HG02642 (cell line): ENCODE data around the gene CAPN13.
"Not testable (repeated sequence)": the region's sequence is repeated elsewhere in the genome, so short reads cannot be mapped to it uniquely, and the experiment has no call there.

Experiments used
- ATAC-seq: cut with Tn5 transposase; IDR thresholded peaks from one replicate; pipeline ENCODE4 v1.9.1; 2021; ENCODE audit warnings: mild to moderate bottlenecking; ENCODE audit not compliant: unreplicated experiment, poor library complexity

The CAPN13 gene

DNA sequence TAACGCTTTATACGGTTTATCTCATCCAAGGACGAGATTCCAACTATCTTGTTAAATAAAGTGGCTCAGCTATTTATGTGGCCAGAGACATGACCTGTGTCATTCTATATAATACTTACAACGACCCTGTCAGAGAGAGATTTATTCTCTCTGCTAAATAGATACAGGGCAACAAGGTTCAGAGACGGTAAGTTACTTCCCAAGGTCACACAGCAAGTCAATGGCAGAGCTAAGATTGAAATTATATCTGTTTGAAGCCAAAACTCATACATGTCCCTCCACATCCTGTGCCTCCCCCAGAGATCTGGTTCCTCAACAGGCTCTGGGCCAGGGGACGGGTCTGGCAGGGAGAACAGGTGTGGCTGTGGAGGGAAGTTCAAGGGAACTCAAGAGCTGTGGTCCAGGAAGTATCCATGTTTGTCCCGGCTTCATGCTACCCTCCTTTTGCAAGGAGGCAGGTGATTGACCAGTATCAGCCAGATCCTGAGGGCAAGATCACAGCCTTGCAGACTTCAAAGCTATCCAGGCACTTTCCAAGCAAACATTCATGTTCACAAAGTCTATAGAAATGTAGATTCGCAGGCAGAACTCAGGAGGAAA is 99.8 kb downstream of the CAPN13 start:
- no peak for ATAC-seq

DNA sequence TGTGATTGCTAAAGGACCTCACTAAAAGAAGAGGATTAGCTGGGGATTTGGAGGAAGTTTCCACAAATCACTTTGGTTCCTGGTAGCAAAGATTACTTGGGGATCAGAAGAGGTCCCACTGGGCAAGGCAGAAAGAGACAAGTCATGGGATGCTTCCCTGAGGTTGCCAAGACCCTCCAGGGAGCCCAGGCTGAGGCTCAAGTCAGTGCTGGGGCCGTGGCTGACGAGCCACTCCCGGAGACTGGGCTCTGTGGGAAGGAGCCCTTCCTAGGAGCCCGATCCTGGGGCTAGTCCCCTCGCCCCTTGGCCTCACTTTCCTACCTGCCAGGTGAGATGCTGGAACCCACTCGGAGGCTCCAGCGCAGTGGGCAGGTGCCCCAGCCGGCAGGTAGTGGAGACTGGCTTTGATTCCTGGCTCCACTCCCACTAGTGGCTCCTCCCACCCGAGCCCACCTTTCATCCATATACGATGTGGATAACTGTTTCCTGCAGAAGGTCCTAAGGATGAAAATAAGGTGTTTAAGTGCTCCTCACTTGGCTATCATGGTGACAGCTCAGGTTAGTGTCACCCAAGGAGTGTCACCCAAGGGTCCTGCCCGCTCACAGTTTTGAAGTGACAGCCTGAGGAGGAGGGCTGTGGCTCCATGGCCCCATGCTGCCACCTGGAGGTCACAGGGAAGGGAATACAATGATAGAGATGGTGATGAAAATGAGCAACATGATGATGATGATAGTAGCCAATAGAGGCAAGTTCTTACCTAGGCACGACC is 100.5 kb downstream of the CAPN13 start:
- ATAC-seq, result no peak

DNA sequence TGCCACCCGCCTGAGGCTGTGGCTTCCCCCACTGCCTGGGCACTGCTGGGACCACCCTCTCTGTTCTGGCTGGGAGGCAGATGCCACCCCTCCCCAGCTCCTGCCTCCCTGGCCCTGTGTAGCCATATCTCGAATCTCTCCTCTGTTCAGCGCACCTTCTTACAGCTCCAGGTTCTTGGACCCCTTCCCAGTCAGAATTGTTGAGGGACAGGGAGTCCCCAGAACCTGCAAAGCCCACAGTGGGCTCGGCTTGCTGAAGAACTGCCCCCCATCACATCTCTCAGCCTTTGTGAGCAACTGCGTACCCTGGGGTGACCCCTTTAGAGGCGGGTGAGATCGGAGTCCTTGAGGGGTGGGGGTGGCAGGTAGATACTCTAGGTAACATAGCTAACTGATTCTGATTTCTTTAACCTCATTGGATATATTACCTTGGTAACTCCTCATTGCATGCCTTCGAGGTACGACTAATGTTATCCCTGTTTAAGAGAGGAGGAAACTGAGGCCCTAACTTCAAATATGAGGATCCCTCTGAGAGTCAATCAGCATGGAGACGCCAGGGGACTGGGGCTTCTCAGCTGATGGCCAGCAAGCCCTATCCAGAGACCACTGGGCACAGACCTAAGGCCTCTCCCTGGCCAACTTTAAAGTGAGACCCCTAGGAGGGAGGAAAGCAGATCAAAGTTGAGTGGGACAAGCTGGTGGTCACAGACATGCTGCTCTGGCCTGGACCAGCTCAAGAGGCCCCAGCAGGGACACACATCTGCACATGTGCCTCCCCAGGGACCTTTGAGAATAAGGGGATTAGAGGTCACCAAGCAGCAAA is 101.3 kb downstream of the CAPN13 start:
- ATAC-seq, result no peak

- ATAC-seq, result no peak
Observed at GRCh38 chr2:30705056-30705455, 102.2 kb downstream of the CAPN13 start.

DNA sequence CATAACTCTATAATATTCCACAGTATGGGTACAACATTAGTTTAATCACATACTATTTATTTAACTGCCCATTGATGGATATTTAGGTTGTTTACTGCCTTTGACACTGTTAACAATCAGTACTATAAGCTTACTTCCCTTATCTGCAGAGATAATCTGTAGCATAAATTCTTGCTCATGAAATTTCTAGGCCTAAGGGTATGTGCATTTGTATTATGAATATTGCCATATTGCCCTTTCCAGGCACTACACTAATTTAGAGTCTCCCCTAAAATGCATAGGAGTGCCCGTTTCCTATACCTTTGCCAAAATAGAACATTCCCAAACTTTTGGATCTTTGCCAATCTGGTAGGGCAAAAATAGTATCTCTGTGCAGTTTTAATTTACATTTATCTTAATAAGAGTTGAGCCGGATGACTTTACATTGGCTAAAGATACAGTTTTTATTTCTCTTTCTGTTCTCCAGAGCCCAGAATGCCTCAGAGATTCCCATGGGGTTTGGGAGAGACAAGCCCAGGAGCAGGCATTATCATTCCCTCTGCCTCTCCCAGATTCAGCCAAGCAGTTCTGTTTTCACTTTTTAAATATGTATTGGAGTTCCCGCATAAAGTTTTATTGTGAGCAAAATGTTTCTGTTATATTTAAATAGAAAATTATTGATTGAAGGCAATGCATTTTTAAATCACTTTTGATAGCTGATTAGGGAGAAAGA is 102.8 kb downstream of the CAPN13 start:
- ATAC-seq, result no peak

GRCh38 chr2:30702694-30703093 is 104.6 kb downstream of the CAPN13 start:
- ATAC-seq, result no peak

DNA sequence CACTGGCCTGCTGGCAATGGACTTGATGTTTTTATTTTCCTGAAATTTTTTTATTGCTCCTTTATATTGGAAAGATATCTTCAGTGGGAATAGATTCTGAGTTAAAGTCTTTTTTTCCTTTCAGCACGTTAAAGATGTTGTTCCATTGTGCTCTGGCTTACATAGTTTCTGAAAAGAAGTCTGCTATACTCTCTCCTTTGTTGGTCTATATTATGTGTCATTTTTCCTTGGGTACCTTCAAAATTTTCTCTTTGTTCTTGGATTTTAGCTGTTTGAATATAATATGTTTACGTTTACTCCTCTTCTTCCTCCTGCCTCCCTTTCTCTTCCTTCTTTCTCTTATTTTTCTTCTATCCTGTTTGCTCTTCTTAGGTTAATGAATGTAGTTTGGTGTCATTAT is 105.5 kb downstream of the CAPN13 start:
- ATAC-seq, result no peak

GRCh38 chr2:30697242-30698103 is 109.8 kb downstream of the CAPN13 start:
- not testable (repeated sequence) for ATAC-seq

GRCh38 chr2:30695749-30696148 is 111.5 kb downstream of the CAPN13 start:
- ATAC-seq, result no peak

DNA sequence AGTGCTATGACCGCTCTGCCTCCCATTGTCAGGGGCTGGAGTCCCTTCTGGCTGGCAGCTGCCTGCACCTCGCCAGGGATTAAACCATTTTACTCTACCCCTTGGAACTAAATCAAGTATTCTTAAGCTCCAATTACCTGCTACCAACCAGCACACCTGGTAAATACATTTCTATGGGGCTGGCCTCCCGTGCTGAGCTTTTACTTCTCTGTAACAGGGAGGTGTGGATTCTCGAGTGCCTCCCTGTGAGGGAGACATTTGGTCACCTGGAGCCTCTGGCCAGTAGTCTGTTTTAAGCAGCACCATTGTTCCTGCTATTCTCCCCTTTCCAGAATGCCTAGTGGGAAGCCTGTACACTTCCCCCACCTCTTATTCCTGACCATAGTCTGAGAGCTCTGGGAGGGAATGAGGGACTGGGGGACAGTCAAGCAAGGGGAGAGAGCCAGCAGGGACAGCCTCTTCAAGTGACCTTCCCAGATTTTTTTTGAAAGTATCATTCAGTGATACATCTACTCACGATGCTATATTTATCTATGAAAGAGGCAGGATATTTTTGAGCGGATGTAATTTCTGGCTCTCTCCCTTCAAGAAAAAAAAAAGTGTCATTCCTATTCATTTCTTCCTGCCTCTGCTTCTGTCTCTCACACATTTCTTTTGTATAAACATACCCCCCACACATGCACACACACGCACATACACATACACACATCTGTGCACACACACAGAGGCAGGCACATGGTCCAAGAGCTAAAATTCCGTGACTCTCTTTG is 112.8 kb downstream of the CAPN13 start:
- ATAC-seq, result no peak

GRCh38 chr2:30693821-30694281 is 113.4 kb downstream of the CAPN13 start:
- no peak for ATAC-seq

- no peak for ATAC-seq
Observed at GRCh38 chr2:30692829-30693275, 114.4 kb downstream of the CAPN13 start.

DNA sequence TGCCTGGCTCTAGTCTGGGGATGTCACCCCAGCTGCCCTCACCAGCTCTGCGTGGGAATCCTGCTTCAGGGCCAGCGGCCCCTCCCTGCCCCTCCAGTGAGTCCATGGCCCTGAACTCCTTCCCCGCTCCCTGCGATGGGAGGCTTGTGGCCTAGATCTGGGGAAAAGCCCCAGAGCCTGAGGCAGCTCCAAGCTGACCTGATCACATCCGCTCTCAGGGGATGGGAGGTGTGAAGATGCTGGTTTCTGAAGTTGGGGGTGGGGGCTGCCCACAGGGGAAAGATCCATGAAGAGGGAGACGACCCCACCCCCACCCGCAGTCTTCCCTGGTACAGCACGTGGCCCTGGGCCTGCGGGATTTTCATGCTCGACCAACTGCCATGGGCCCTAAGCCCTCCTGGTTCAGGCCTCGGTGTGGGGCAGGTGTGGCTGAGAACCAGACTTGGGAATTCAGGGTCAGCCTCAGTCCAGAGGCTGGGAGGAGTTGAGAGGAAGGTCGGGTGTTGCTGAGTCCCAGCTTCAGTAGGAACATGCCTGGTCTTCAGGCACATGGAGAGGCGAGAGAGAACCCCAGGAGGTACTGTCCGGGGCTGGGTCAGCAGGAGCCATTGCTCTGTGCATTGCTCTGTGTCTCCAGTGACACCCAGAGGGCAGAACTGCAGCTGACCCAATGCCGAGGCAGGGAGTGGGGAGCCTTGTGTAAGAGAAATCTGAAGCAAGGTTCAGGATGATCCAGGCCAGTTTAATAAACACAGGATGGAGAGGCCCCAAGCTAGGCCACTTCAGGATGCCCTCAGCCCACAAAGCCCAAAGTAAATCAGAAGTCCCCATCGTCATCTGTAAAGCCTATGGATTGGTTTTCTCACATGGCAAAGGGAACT is 115.1 kb downstream of the CAPN13 start:
- no peak for ATAC-seq

DNA sequence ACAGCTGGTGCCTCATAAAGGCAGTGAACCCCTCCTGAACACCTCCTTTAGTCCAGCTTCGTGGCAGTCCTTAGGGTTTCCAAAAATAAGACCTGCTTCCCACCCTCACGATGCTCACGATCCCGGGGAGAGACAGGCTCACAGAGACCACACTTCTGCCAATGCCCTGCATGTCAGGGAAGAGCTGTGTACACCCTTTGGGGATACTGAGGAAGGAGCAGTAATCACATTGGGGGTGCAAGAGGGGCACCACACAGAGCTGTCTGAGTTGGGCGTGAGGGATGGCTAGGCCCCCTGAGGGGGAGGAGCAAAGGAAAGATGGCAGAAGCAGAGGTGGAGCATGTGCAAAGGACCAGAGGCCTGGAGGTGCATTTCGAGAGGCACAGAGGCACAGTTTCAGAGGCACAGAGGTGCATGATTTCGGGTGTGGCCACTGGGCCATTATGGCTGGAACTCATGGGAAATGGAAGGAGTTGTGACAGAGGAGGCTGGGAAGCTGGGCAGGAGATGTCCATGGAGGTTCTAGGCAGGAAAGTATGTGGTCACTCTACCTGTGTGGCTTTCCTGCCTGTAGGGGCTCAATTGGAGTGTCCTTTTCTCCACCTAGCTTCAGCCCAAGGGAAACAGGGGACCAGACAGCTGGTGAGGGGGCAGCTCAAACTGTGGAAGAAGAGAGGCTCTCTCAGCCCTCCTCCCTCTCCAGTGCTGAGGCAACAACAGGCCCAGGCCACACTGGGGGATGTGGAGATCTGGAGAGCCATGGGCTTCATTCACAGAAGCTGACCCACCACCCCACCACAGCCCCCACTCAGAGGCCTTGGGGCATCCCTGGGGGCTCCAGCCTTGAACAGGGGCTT is 115.9 kb downstream of the CAPN13 start:
- ATAC-seq, result no peak

GRCh38 chr2:30690126-30690561 is 117.1 kb downstream of the CAPN13 start:
- no peak for ATAC-seq

- no peak for ATAC-seq
Observed at GRCh38 chr2:30689496-30690125, 117.6 kb downstream of the CAPN13 start.
